Left cardiac atrium (tissue), 4 donors: Measurements from ENCODE around the gene SLC9C2. TPM values are rescaled to one million over a fixed set of nuclear protein-coding genes. Genes with fewer than 3 reads are reported as not detected.
"Not testable (repeated sequence)": the region's sequence is repeated elsewhere in the genome, so short reads cannot be mapped to it uniquely, and the experiment has no call there.

Experiments
- ATAC-seq, 2 donors: fragments of 200-7000 bp; cut with Tn5 transposase; one replicate each; pipeline ENCODE4 v1.9.1; 2020; ENCODE audit warnings: mild to moderate bottlenecking in 2 of 2, moderate library complexity in 2 of 2
- DNase-seq: peaks from one replicate; pipeline ENCODE4 v3.0.0-alpha.2; 2020
- intact Hi-C, 2 donors: fragments of 100-400 bp; cut with DNase I; formaldehyde crosslinking; loops; one replicate each; pipeline versions ENCODE4 v1.14.1 to v1.15.1; 2022 to 2023
- long read RNA-seq: library from polyadenylated mRNA; unstranded; transcript quantifications from one replicate; pipeline ENCODE4 v2.0.0, GENCODE V29; 2021
- total RNA-seq, 2 donors: library from RNA; stranded (reverse); fragmentation: NEBNext Ultra II Directional; extraction: Animal tissue kit (Norgen Biotek cat#: 25700); gene quantifications; one replicate each; pipeline ENCODE4 v1.2.1, GENCODE V29; 2021
- donor health status: DM: no; HTN: yes; CAD: no.
- donor health status: DM: no; HTN: yes; CAD: no; lungs with severe emphysema.
- donor health status: DM: yes; HTN: yes; CAD: no.
- donor health status: Dilated cardiomyopathy.

The SLC9C2 gene, protein sequence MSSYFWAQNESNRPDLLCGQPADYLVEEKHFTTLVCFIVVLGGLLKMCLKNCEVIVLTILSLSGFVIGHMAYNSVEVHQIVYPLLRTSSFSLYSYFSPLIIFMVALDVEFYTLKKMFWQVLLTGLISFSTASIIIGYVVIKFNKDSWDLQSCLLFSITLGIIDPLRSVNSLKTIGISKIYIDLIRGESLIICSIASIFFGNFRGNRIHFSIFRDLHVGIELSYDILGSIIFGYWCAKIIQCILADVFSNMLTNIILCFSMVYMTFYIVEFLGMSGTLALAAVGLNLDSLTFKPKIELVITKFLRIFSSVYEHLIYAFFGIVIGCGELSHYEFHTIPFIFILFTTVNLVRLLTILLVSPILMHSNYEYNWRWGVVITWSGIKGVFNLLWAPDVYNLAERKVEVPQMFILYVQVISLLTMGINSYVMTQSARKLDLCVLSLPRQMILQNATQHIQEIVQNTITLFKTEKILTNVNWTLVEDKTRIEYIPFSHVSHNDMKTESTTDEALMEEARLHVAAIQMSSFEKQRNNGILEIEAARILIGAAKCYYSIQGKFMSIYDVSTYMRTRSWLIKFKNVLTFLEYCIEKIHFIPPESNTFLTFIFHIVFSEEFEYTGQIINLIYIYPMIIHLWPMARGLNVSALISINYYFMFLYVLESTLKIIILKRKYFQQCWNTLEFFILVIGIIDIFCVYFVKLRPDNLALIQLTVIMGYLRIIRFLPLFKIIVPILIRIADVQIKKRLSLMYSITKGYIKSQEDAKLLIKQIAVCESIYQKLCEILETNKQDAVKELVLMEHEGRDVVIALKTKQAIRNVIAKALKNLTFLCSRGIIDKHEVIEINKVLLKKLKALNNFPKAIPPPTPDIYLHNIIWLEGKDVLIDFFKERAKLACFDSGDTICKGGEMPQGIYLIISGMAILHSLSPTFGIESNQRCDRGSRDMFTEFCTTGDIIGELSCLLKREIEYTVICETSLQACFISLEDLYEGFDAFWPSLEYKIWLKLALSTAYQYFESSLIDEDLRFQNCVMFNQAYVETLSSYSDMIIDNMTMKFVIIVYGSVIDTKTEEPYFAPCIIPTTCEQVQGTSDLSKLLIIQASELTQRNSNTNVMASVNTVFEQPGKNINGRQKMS
- under 1 TPM; 0.06 to 0.71 TPM for total RNA-seq
- long read RNA-seq, result 0 reads

- DNase-seq, result peak; percentile 26
- ATAC-seq, result peak; percentile 88 to 93
- intact Hi-C loops, result no loop called here
Observed at GRCh38 chr1:173603056-173603591, at the start of gene SLC9C2. TSS of gene SLC9C2 (minus strand) at chr1:173603072. CDS start at chr1:173601776, 1,296 bp downstream.

GRCh38 chr1:173648880-173649605 lies 46.2 kb upstream of the SLC9C2 start:
- intact Hi-C loops, result no loop called here
- ATAC-seq, result no peak
- DNase-seq, result no peak

GRCh38 chr1:173646656-173647055 lies 43.8 kb upstream of the SLC9C2 start:
- intact Hi-C loops, result no loop called here
- DNase-seq (no peak), ATAC-seq (no peak)

DNA sequence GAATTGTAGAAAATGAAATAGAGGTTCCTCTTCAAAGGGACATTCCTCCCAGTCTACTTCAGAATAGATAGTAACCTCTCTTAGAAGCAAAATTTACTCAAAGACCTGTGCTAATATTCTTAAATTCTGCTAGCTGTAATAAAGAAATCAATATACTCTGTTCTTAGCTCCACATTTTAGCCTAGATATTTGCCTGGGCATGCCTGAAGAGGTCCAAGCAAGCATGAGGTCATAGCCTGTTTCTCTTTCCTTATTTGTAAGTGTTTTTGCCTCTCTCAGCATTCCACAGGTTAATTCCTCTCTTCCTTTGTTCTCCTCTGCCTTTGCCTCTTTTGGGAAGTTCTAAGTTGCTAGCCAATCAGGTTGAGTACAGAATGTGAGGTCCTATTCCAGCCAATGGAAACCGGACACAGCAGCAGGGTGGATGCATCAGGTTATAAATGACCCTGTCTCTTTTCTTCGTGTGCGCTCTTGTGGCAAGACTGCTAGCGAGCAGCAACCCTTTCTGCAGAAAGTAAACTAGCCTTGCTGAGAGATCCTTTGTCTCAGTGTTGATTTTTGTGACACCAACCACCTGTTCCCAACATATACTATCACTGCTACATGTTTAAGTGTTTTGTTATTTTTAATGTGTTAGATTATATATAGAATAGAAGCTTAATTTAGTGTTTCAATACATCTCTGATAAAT lies 39.7 kb upstream of the SLC9C2 start:
- ATAC-seq, intact Hi-C loops, DNase-seq: not testable (repeated sequence)

DNA sequence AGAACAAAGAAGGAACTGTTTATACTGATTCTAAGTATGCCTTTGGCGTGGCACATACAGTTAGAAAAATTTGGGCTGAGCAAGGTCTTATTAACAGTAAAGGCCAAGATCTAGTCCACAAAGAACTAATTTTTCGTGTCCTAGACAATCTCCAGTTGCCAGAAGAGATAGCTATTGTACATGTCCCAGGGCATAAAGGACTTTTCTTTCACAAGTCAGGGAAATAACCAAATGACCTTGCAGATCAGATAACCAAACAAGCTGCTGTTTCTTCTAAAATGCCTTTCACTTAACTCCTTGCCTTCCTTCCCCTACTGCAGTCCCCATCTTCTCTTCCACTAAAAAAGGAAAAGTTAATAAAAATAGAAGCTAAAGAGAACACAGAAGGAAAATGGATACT lies 36.2 kb upstream of the SLC9C2 start:
- intact Hi-C loops, result no loop called here
- ATAC-seq, result no peak

DNA sequence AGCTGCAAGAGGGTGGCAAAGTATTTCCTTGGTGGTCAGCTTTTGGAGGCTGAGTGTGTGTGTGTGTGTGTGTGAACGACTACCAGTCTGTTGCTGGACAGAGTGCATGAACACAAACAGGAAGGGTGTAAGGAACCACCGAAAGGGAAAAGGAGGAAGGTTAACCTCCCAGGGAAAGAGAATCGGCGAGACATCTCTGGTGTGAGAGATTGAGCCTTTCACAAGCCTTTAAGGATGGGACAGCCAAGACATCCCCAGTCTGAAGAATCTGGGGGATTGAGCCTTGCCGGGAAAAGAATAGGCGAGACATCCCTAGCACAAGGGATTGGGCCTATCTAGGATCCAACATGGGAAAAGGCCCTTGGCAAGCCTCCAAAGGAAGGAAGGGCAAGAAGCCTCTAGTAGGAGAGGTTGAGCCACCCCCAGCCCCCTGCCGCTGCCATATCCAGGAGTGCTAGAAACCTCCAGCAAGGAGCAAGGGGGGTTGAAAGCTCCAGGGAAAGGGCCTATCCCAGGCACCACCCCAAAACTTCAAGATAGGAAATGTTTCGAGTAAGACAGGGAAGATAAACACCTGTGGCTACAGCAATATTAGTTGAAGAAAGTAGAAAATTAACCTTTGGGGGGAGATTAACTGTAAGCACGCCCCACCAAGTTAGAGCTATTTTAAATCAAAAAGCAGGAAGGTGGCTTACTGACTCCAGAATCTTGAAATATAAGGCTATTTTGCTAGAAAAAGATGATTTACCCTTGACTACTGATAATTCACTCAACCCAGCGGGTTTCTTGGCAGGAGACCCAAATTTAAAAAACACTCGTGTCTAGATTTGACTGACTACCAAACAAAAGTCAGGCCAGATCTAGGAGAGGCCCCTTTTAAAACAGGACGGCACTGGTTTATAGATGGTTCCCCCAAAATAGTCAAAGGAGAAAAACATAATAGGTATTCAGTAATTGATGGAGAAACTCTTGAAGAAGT lies 35.5 kb upstream of the SLC9C2 start:
- DNase-seq (no peak), ATAC-seq (no peak)
- intact Hi-C loops, result no loop called here

More for the DNA sequence above, 36.2 kb upstream of the SLC9C2 start:
- DNase-seq, result no peak

GRCh38 chr1:173637236-173638042 lies 34.6 kb upstream of the SLC9C2 start:
- intact Hi-C loops, ATAC-seq, DNase-seq: not testable (repeated sequence)

- intact Hi-C loops, result no loop called here
- ATAC-seq (no peak), DNase-seq (no peak)
Observed at GRCh38 chr1:173635116-173635515, 32.2 kb upstream of the SLC9C2 start, which contains the start of gene TEX50. TSS of gene TEX50 (plus strand) at chr1:173635338. CDS start at chr1:173635522, 184 bp downstream.

- ATAC-seq, result no peak
- intact Hi-C loops, result no loop called here
- DNase-seq, result no peak
Observed at GRCh38 chr1:173628888-173629287, 26.0 kb upstream of the SLC9C2 start.

DNA sequence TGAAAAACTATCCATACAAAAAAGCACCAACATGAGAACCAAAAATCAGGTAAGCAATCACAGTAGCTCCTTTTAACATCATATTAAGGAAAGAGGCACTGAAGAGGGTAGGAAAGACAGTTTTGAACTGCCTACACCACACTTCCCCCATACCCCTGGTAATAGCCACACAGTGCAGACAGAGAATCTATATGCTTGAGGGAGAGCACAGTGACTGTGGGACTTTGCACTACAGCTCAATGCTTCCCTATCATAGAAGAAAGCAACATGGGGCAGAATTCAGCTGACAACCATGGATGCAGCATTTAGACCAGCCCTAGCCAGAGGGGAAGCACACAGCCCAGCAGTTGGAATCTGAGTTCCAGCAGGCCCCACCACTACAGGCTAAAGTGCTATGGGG lies 24.4 kb upstream of the SLC9C2 start:
- intact Hi-C loops, result no loop called here
- ATAC-seq (no peak), DNase-seq (no peak)

DNA sequence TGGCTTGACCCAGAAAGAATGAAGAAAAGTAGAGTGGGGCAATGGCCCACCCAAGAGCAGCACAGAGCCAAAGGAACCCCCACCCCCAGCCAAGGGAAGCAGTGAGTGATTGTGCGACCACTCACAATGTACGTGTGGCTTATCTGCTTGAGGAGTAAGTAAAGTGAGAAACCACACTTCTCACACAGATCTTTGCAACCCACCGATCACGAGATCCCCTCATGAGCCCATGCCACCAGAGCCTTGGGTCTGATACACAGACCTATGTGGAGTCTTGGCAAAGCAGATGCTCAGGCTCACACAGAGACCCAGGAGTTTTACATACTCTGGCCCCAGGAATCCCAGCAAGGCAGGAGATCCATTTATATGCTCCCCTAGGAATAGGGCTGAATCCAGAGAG lies 14.0 kb upstream of the SLC9C2 start:
- DNase-seq, result no peak
- no peak for ATAC-seq
- intact Hi-C loops, result no loop called here

DNA sequence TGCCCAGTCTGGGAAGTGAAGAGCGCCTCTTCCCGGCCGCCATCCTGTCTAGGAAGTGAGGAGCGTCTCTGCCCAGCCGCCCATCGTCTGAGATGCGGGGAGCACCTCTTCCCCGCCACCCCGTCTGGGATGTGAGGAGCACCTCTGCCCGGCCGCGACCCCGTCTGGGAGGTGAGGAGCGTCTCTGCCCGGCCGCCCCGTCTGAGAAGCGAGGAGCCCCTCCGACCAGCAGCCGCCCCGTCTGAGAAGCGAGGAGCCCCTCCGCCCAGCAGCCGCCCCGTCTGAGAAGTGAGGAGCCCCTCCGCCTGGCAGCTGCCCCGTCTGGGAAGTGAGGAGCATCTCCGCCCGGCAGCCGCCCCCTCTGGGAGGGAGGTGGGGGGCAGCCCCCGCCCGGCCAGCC lies 10.2 kb upstream of the SLC9C2 start:
- ATAC-seq, DNase-seq, intact Hi-C loops: not testable (repeated sequence)

DNA sequence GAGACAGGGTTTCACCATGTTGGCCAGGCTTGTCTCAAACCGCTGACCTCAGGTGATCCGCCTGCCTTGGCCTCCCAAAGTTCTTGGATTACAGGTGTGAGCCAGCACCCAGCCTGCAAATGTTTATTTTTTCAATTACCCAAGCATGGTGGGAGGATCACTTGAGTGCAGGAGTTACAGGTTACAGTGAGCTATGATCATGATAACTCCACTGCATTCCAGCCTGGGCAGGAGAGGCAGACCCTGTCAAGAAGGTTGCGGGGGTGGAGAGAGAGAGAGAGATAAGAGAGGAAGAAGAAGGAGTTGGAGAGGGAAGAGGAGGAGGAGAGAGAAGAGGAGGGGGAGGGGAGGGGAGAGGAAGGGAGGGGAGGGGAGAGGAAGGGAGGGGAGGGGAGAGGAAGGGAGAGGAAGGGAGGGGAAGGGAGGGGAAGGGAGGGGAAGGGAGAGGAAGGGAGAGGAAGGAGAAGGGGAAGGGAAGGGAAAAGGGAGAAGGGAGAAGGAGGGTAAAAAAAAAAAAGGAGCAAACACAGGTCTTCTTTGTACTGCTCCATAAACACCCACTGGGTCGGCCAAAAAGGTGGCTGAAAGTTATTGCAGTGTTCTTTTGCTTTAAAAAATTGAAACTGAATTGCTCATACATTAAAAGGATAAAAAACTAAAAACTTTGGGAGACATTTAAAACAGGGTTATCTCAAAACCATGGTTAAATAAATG lies 5.8 kb upstream of the SLC9C2 start:
- intact Hi-C loops, result no loop called here
- DNase-seq, result no peak
- ATAC-seq, result peak in 1 of 2 donors; percentile 57

DNA sequence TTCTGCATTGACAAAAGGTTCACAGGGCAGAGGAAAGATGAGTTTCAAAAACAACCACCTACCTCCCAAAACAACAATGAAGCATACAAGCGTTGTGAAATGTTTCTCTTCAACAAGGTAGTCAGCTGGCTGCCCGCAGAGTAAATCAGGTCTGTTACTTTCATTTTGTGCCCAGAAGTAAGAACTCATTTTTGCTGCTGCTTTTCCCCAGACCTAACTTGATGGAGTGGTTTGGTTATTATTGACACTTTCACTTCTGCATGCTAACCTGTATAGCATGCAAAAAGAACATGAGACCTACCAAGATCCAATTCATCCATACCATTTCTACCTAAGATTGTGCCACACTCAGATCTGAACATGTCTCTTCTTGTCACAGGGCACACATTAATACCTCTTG lies 1.3 kb downstream of the SLC9C2 start:
- intact Hi-C loops, result no loop called here
- ATAC-seq (no peak), DNase-seq (no peak)

GRCh38 chr1:173596097-173596825 lies 6.6 kb downstream of the SLC9C2 start:
- no peak for ATAC-seq
- intact Hi-C loops, result no loop called here

More at GRCh38 chr1:173596097-173596825, 6.6 kb downstream of the SLC9C2 start:
- no peak for DNase-seq
